Measurements from ENCODE around the gene BCDIN3D.

DNA sequence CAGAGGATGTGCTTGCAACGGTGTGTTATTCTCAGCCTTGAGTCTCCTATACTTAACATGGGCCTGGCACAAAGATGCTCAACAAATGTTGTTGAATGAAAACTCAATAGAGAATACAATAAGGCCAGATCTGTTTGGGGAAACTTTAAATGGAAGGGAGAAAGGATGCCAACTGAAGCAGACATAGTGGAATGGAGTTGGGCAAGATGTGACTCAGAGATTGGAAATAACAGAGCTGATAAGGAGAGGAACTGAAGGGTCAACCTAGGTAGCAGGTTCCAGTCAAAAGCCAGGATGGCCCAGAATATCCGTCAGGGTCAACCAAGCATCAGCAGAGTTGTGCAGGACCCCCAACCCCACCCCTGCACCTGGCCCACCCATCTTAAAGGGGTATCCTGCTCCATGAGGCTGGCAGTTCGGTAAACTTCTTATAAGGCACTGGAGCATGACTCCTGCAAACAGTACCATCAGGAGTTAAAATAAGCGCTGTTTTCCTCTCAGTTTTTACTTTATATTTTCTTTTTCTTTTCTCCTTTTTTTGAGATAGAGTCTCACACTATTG, 1.1 kb upstream of the BCDIN3D start:
- TF ChIP-seq, protein P1, sequence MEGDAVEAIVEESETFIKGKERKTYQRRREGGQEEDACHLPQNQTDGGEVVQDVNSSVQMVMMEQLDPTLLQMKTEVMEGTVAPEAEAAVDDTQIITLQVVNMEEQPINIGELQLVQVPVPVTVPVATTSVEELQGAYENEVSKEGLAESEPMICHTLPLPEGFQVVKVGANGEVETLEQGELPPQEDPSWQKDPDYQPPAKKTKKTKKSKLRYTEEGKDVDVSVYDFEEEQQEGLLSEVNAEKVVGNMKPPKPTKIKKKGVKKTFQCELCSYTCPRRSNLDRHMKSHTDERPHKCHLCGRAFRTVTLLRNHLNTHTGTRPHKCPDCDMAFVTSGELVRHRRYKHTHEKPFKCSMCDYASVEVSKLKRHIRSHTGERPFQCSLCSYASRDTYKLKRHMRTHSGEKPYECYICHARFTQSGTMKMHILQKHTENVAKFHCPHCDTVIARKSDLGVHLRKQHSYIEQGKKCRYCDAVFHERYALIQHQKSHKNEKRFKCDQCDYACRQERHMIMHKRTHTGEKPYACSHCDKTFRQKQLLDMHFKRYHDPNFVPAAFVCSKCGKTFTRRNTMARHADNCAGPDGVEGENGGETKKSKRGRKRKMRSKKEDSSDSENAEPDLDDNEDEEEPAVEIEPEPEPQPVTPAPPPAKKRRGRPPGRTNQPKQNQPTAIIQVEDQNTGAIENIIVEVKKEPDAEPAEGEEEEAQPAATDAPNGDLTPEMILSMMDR (IDR thresholded peaks at IDR 0.05; ENCODE audit: borderline replicate concordance, extremely low read depth, low read length, poor library complexity, severe bottlenecking), result no peak
- no peak for TF ChIP-seq EZH2 (IDR thresholded peaks at IDR 0.05; ENCODE audit: borderline replicate concordance, low read depth, low read length, severe bottlenecking)
